ENCODE data around the gene STUM. TPM values are rescaled to one million over a fixed set of nuclear protein-coding genes. Genes with fewer than 3 reads are reported as not detected.

Gene STUM
- total RNA-seq, 1 experiment from 2014 or later = 0.11 TPM

- no peak overlapping the region for H2BK12ac ChIP-seq (ENCODE audit: insufficient read length, low read depth, low read length)
- H2BK15ac ChIP-seq (ENCODE audit: low read depth, low read length) = no peak overlapping the region
- no peak overlapping the region for H2BK20ac ChIP-seq (ENCODE audit: low read depth, low read length, poor library complexity, severe bottlenecking)
- no peak overlapping the region for H3T11ph ChIP-seq (ENCODE audit: low read length)
- no peak overlapping the region for H2BK120ac ChIP-seq (ENCODE audit: low read depth, low read length, poor library complexity, severe bottlenecking)
- Mint-ChIP-seq H3K4me1 (no peaks in the 10 kb centered on the region), H3K9me3 (no peaks in the 10 kb centered on the region), H3K36me3 (ENCODE audit: insufficient read depth in 1 of 3, low read depth in 3 of 3) (no peaks in the 10 kb centered on the region), H3K4me3 (no peak overlapping the region), H3K27me3 (ENCODE audit: low read depth) (peaks cover 26% of the 10 kb centered on the region), H3K27ac (no peak overlapping the region)
- no peaks in the 10 kb centered on the region for H3K27me3 ChIP-seq (ENCODE audit: insufficient read depth, low read length)
- no peak overlapping the region for H3K14ac ChIP-seq (ENCODE audit: insufficient read depth, low read length)
- H3K23ac ChIP-seq (ENCODE audit: insufficient read length, low read depth, low read length) = no peak overlapping the region
- H4K20me1 ChIP-seq (ENCODE audit: control insufficient read depth, insufficient read depth, insufficient read length) = no peaks in the 10 kb centered on the region
- no peaks in the 10 kb centered on the region for H3K4me1 ChIP-seq (ENCODE audit: insufficient read depth, low read length)
- H2AFZ ChIP-seq (ENCODE audit: low read length) = no peak overlapping the region
- no peaks in the 10 kb centered on the region for H3K79me1 ChIP-seq (ENCODE audit: insufficient read depth, low read depth, low read length, poor library complexity, severe bottlenecking)
- no peaks in the 10 kb centered on the region for H3K9me3 ChIP-seq (ENCODE audit: control insufficient read depth, low read depth, low read length)
- H2BK5ac ChIP-seq (ENCODE audit: insufficient read length, low read length) = no peak overlapping the region
- H2AK5ac ChIP-seq (ENCODE audit: insufficient read length, low read length) = no peak overlapping the region
- H3K4ac ChIP-seq (ENCODE audit: low read depth, low read length) = no peak overlapping the region
- H3K79me2 ChIP-seq (ENCODE audit: insufficient read depth, low read length) = no peaks in the 10 kb centered on the region
- H4K8ac ChIP-seq (replicated peaks; ENCODE audit: insufficient read length, low read depth, low read length) = no peak overlapping the region
- WGBS (ENCODE audit: extremely low coverage, insufficient read length, low lambda C conversion rate) = no CpG with 5 or more reads among the region's 7 CpGs
- no peaks in the 10 kb centered on the region for H3K23me2 ChIP-seq (ENCODE audit: insufficient read length, low read depth, low read length, poor library complexity, severe bottlenecking)
- H3K27ac ChIP-seq (ENCODE audit: insufficient read length, low read depth, low read length) = no peak overlapping the region
- TF ChIP-seq CTCF (conservative IDR thresholded peaks at IDR 0.05) = no peak
- H3K56ac ChIP-seq (ENCODE audit: insufficient read length, low read depth, low read length) = no peak overlapping the region
- no peak for DNase-seq
- H3K4me2 ChIP-seq (ENCODE audit: insufficient read depth, insufficient read length, low read length) = no peak overlapping the region
- no peak overlapping the region for H4K91ac ChIP-seq (ENCODE audit: insufficient read length, low read depth, low read length)
- no peak overlapping the region for H3K18ac ChIP-seq (ENCODE audit: insufficient read length, low read depth, low read length)
- H4K5ac ChIP-seq (ENCODE audit: insufficient read length, low read depth, low read length) = no peak overlapping the region
- no peak overlapping the region for H3K9ac ChIP-seq (ENCODE audit: extremely low read depth, insufficient read length, low read length)
Observed at GRCh38 chr1:226560243-226560642, 11.7 kb downstream of the STUM start.

Data from H9 (cell line).